Fibroblast of peridontal ligament (primary cell): Measurements from ENCODE around the gene APOA1.

ENCODE experiments used
- DNase-seq: peaks from one replicate; pipeline ENCODE4 v3.0.0-alpha.2; 2010; ENCODE audit errors: extremely low read depth

APOA1 gene

GRCh38 chr11:116857936-116858335, 20.5 kb upstream of the APOA1 start:
- no peak for DNase-seq

GRCh38 chr11:116857316-116857715, 19.9 kb upstream of the APOA1 start:
- DNase-seq: peak; percentile 42

GRCh38 chr11:116856423-116856822, 19.0 kb upstream of the APOA1 start:
- DNase-seq: no peak

- no peak for DNase-seq
Measured at GRCh38 chr11:116855413-116855812, 18.0 kb upstream of the APOA1 start.

GRCh38 chr11:116853461-116854073, 16.1 kb upstream of the APOA1 start:
- peak; percentile 82 for DNase-seq

GRCh38 chr11:116852261-116853031, 15.0 kb upstream of the APOA1 start:
- peak; percentile 35 for DNase-seq

GRCh38 chr11:116851626-116852025, 14.2 kb upstream of the APOA1 start:
- DNase-seq: no peak

GRCh38 chr11:116849486-116849885, 12.1 kb upstream of the APOA1 start:
- DNase-seq: no peak

GRCh38 chr11:116849060-116849459, 11.6 kb upstream of the APOA1 start:
- no peak for DNase-seq

- DNase-seq: no peak
Measured at GRCh38 chr11:116847612-116848011, 10.2 kb upstream of the APOA1 start.

- no peak for DNase-seq
Measured at GRCh38 chr11:116844722-116845121, 7.3 kb upstream of the APOA1 start.

GRCh38 chr11:116843661-116844060, 6.2 kb upstream of the APOA1 start:
- DNase-seq: no peak

- DNase-seq: no peak
Measured at GRCh38 chr11:116842909-116843308, 5.5 kb upstream of the APOA1 start.

GRCh38 chr11:116842117-116842516, 4.7 kb upstream of the APOA1 start:
- no peak for DNase-seq

- DNase-seq: no peak
Measured at GRCh38 chr11:116840746-116841296, 3.4 kb upstream of the APOA1 start.

- DNase-seq: peak; percentile 67
Measured at GRCh38 chr11:116840224-116840745, 2.9 kb upstream of the APOA1 start.

- no peak for DNase-seq
Measured at GRCh38 chr11:116838321-116839084, 1.1 kb upstream of the APOA1 start.

GRCh38 chr11:116836632-116836991, 810 bp downstream of the APOA1 start:
- no peak for DNase-seq

- peak; percentile 93 for DNase-seq
Measured at GRCh38 chr11:116835791-116836631, 1.4 kb downstream of the APOA1 start.

- DNase-seq: no peak
Measured at GRCh38 chr11:116835042-116835772, 2.2 kb downstream of the APOA1 start.
